ENCODE data around the gene CPPED1.
"Not testable (repeated sequence)": the region's sequence is repeated elsewhere in the genome, so short reads cannot be mapped to it uniquely, and the experiment has no call there.

CPPED1 gene

GRCh38 chr16:12801511-12802042 is 2.1 kb downstream of the CPPED1 start:
- FAIRE-seq: no peak

GRCh38 chr16:12800817-12801216 is 2.9 kb downstream of the CPPED1 start:
- no peak for FAIRE-seq

GRCh38 chr16:12799996-12800395 is 3.7 kb downstream of the CPPED1 start:
- FAIRE-seq: not testable (repeated sequence)

- no peak for FAIRE-seq
These were observed 4.8 kb downstream of the CPPED1 start for GRCh38 chr16:12798846-12799245.

- no peak for FAIRE-seq
These were observed 5.5 kb downstream of the CPPED1 start for GRCh38 chr16:12798171-12798570.

- no peak for FAIRE-seq
These were observed 7.2 kb downstream of the CPPED1 start for GRCh38 chr16:12796498-12796897.

GRCh38 chr16:12794486-12795387 is 8.9 kb downstream of the CPPED1 start:
- no peak for FAIRE-seq

- FAIRE-seq: no peak
These were observed 9.8 kb downstream of the CPPED1 start for GRCh38 chr16:12793865-12794240.

- FAIRE-seq: no peak
These were observed 10.4 kb downstream of the CPPED1 start for GRCh38 chr16:12793120-12793864.

GRCh38 chr16:12792528-12792927 is 11.2 kb downstream of the CPPED1 start:
- not testable (repeated sequence) for FAIRE-seq

- FAIRE-seq: no peak
These were observed 12.3 kb downstream of the CPPED1 start for GRCh38 chr16:12791340-12791739.

GRCh38 chr16:12788758-12789157 is 14.9 kb downstream of the CPPED1 start:
- FAIRE-seq: no peak

- FAIRE-seq: no peak
These were observed 17.6 kb downstream of the CPPED1 start for GRCh38 chr16:12786081-12786480.

GRCh38 chr16:12784076-12784475 is 19.6 kb downstream of the CPPED1 start:
- FAIRE-seq: no peak

GRCh38 chr16:12781777-12782176 is 21.9 kb downstream of the CPPED1 start:
- no peak for FAIRE-seq

GRCh38 chr16:12780467-12780866 is 23.2 kb downstream of the CPPED1 start:
- no peak for FAIRE-seq

- no peak for FAIRE-seq
These were observed 25.0 kb downstream of the CPPED1 start for GRCh38 chr16:12778726-12779125.

GRCh38 chr16:12775656-12776236 is 27.9 kb downstream of the CPPED1 start:
- no peak for FAIRE-seq

- no peak for FAIRE-seq
These were observed 30.5 kb downstream of the CPPED1 start for GRCh38 chr16:12773221-12773620.

GRCh38 chr16:12771341-12771798 is 32.3 kb downstream of the CPPED1 start:
- no peak for FAIRE-seq

GRCh38 chr16:12769525-12769924 is 34.2 kb downstream of the CPPED1 start:
- FAIRE-seq: no peak

- no peak for FAIRE-seq
These were observed 35.8 kb downstream of the CPPED1 start for GRCh38 chr16:12767897-12768296.

GRCh38 chr16:12766853-12767252 is 36.8 kb downstream of the CPPED1 start:
- no peak for FAIRE-seq
